ENCODE data around the gene GMDS. TPM values are rescaled to one million over a fixed set of nuclear protein-coding genes. Genes with fewer than 3 reads are reported as not detected.

The GMDS gene
- total RNA-seq, 1 experiment from 2014 or later, result 23.6 TPM

DNA sequence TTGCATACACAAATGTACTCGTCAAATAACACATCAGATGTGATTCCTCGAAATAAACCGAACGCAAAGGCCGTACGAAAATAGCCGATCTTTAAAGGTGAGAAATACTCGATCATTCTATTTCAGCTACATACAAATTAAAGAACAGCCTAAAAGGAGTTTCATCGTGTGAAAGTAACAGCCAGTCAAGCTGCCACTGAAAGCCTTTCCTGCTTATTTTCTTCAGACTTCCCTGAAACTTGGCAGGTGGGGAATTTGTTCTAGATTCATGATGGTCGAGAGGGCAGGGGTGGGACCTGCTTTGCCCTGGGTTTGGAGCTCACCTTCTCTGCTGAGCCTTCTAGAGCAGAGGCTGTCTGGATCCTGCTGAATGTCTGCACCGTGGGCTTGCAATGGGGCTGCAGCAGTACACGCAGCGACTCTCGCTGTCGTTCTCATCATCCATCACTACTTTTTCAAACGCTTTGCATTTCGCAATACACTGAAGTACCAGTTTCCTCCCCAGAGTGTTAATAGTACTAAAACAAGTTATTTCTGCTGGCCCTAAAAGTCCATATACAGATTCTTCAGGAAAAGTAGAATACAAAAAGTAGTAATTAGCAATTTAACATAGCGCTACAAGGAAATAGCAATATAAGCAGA, 619.5 kb downstream of the GMDS start:
- no peak for DNase-seq (ENCODE audit: low spot score)

DNA sequence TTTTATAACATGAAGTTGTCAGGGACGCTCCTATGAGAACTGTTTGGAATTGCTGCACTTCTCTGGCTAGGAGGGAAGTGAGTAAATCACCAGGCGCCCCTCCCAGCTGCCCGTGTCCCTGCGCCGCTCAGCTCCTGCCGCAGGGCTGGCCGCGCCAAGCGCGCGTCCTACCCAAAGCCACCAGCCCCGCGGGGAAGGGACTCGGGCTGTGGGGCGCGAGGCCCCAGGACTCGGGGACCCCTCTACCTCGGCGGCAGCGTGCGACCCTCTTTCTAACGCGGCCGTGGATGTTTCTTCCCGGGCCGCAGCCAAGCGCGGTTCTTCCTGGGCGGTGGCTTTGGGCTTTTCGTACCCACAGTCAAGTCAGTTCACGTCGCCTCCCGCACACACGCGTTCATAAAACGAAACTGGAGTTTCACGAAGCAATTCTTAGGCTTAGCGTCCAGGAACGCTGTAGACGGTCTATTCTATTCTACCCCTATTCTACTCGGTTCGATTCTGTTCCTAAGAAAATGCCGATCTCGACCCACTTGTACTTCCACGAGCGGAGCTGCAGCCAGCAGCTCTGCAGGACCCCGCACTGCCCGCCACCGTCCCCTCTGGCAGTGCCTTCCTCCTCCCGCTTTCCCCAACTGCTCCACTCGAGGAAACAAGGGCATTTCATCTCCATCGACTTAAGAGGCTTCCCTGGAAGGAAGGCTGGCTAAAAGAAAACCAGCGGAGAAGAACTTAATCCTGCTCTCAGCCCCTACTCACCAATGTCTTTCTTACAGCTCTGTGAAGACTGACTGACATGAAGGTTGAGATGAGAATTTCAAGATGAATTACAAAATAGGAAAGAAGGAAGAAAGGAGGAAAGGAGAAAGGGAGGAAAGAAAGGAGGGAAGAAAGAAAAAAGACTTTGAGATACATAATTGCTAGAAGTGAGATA, 620.3 kb downstream of the GMDS start:
- no peak for DNase-seq (ENCODE audit: low spot score)

DNA sequence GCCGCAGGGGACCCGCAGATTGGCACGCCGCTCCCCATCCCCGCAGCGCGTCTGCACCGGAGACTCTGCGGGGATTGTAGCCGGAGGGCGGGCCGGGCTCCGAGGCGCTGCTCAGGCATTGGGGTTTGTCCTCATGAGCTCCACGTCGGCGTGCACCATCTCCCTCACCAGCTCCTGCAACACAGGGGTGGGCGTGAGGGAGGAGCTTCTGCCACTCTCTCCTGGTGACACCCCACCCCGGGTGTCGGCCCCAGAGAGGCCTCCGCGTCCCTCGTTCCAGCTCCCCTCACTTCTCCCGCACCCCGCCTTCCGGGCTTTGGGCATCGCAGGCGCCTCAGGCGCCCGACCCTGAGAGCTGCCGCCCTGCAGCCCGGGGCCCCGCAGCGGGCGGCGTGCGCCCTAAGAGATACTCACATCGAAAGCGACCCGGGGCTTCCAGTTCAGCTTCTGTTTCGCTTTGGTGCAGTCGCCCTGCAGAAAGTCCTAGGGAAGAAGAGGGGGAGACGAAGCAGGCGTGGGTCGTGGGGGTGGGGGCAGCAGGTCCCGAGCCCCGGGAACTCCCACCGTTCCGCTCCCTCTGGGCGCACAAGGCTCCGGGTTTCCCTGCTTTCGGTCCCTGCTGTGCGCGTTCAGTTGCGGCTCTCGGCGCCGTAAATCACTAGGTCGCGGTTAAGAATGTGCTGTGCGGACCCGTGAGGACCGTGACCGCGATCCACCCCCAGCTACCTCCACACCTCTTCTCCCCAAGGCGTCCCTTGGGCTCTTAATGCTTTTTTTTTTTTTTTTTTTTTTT, 621.2 kb downstream of the GMDS start:
- no peak for DNase-seq (ENCODE audit: low spot score)

DNA sequence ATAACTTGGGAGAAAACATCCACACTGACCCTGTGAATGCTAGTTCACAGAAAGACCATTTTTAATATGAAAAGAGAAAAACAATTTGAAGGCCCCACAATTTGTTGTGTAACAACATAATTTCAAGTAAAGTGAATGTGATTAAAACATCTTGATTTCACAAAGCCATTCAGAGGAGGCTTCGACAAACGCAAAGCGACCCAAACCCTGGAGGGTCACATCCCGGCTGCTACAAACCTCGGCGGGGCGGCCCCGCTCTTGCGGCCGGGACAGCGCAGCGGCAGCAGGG, 621.7 kb downstream of the GMDS start:
- no peak for DNase-seq (ENCODE audit: low spot score)

DNA sequence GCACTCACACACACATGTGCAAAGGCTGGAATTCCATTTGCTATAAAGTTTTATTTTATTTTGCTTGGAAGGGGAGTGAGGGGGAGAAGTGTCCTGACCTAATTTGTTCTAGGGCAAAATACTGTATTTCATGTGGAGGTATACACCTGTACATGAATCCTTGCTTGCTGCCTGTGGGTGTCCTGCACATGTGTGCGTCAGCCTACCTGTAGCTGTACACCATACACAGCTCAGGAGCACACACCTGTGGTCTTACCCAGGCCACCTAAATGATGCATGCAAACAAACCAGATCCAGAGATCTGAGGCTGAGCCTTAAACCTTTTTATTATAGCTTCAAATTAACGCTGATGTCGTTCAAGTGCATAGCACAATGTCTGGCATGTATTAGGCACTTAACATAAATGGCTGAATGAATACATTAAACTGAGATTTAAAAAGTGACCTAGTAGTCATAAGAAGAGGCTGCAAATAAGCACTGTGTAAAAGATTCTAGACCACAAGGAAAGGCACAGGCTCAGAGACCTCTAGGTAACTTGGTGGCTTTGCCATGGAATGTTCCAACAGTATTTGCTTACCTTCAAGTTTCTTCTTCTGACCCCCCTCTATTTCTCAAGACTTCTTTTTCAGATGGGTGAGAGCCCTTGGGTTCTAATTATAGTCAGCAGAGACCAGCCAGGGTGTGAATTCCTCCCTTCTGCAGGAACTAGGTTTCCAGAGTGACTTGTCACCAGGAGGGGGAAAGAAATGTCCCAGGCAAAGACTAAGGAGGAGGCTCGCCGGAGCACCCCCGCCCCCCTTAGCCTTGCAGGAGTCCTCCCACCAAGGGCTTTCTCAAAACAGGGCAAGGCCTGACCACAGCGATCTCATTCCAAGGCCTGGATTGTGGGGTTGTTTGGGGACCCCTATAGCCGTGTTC, 622.3 kb downstream of the GMDS start:
- DNase-seq (ENCODE audit: low spot score), result no peak

DNA sequence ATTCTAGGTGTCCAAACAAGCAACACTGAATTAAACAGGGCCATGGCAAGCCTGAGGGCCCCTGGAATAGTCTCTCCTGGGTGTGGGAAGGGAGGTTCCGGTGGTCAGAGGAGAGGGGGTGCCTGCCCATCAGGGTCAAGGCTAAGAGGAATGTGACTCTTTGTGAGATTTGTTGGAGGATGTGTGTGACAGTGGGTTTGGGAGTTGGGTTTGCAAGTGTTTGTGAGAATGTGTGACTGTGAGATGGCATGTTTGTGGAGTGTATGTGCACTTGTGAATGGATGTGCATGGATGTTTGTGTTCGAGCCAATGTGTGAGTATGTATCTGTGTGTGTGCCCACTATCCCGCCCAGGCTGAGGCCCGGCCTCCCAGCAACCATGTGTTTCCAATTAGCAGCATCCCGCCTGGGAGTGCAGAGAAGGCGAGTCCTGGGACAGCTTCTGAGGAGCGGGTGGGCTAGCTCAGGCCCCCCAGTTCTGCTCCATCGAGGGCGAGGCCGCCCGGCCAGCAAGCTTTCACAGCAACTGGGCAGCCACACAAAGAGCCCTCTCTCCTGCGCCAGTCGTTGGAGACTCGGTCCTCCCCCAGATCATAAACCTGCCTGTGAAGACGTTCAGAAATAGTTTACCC, 623.1 kb downstream of the GMDS start:
- no peak for DNase-seq (ENCODE audit: low spot score)

DNA sequence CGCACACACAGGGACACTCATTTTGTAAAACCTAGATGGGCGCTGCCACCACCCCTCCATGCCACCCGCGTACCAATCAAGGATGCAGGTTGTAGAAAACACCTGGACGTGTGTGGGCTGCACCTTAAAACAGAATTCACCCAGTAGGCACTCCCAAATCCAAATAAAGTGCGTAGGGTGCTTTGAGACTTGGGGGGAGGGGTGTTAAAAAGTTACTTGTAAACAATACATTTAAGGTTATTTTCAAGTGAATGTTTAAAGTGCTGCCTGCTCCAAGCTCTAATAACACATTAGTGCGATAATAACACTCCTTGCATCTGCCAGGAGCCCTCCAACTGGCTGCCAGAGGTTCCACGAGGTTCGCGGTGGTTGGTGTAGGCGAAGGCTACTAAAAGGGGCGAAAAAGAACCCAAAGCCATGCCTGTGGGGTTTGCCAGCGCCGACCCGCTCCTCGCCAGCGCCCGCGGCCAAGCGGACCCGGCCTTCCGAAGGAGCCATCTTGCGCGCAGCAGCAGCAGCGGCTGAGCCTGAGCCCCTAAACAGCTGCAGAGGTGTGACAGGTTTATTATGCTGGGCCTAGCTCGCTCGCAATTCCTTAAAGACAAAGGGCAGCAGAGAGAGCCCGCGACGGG, 624.2 kb downstream of the GMDS start:
- no peak for DNase-seq (ENCODE audit: low spot score)

DNA sequence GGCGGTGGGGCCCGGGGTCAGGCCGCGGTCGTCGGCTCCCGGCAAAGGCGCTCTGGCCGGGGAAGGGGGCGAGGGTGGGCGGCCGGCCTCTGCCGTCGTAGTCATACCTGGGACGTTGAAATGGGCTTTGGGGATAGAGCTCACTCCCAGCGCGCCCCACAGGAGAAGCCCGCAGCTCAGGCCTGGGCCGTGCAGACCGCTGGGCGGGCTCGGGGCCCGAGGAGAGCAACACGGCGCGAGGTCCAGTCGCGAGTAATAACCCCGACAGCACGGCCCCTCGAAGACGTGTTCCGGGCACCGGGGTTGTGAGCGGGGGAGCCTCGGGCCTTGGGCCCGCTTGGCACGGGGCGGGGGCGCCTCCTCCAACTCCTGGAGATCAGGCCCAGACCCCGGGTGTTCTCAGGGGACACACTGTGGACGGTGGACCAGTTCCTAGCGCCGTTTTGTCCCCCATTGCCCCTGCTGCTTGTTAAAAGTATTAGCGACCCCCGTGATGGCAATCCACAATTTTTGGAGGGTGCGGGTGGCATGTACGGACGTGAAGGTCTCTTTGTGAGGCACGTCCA, 624.8 kb downstream of the GMDS start:
- no peak for DNase-seq (ENCODE audit: low spot score)

DNA sequence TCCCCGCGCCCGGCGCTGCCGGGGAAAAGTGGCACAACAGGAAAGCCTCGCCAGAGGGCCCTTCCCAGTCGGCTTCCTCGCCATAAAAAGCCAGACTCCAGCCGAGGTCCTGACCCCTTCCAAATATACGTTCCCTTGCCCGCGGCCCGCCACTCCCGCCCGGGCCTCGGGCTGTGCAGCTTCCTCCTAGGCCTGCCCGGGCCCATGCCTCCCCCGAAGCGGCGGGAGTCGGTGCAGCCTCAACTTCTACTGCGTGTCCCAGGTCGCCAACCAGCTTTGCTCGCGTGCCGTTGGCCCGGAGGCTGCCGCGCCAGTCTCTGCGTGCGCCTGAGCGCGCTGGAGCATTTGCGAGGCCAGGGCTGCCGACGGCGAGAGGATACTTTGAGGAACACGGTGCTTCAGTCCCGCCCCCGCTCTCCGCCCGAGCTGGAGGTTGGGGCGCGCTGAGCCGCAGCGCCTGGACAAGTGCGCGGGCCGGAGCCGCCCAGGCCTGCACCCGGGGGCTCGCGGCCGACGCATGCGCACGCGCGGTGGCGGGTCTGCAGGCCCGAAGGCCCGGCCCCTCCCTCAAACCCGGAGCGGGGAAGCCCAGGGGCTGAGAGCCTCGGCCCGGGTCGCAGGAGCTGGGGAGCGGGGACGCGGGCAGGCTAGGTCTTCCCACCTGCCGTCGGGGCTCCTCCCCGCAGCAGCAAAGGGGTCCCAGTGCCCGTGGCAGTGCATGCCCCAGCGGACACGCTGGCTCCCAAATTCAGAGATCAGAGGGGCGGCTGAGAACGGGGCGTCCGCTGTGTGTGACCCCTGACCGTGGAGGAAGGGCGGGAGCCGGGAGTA, 625.5 kb downstream of the GMDS start:
- DNase-seq (ENCODE audit: low spot score), result no peak

DNA sequence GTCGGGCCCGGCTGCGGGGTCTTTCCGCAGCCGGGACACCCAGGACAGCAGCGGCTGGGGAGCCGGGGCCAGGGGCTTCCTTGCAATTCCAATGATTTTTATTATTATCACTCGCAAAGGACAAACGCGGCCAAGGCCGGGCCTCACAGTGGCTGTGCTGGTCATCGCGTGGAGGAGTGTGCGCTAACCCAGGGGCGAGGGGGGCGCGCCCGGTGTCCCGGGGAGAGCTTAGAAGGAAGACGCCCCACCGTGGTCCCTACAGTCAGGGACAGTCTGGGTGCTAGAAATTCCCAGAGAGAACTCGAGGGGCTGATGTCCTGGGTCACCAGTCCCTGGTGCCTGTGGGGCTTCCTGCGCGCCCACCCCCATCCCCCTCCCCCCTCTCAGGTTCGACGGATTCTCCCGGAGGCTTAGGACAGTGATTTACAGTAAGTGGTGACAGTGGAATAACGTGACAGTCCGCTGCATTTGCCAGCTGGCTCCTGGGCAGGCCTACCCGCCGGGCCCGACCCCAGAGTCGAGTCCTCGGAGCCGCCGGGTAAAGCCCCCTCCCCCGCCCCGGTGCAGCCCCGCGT, 626.2 kb downstream of the GMDS start:
- no peak for DNase-seq (ENCODE audit: low spot score)

DNA sequence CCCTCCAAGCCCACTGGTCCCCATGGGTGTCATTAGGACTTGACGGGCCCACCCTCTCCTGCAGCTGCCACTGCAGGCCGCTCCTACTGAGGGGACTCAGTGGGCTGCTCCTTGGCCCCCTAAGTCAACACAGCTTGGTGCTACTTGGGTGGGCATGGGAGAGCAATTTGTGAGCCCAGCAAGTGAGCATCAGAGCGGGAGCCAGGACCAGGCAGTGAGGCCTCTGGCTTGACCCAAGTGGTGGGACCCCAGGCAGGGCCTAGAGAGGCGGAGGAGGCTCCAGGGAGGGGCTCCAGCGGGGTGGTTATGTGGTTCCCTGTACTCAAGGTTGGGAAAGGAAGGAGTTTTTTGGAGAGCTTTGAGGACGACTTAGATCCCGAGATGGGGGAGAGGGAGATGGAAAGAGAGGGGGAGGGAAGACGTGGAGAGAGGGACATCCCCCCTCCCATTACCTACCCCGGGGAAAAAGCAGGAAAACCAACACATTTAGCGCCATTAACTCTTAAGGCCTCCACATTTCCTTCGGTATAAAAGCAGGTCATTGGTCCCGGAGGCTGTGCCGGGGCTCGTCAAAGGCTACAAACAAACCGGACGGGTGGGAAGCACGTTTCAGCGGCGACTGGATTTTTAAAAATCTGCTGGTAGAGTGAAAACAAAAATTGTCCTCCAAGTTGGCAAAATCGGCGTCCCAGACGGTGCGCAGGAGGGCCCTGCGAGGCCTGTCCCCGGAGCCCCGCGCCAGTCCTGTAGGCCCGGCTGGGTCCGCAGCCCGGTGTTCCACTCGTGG, 626.9 kb downstream of the GMDS start:
- no peak for DNase-seq (ENCODE audit: low spot score)

DNA sequence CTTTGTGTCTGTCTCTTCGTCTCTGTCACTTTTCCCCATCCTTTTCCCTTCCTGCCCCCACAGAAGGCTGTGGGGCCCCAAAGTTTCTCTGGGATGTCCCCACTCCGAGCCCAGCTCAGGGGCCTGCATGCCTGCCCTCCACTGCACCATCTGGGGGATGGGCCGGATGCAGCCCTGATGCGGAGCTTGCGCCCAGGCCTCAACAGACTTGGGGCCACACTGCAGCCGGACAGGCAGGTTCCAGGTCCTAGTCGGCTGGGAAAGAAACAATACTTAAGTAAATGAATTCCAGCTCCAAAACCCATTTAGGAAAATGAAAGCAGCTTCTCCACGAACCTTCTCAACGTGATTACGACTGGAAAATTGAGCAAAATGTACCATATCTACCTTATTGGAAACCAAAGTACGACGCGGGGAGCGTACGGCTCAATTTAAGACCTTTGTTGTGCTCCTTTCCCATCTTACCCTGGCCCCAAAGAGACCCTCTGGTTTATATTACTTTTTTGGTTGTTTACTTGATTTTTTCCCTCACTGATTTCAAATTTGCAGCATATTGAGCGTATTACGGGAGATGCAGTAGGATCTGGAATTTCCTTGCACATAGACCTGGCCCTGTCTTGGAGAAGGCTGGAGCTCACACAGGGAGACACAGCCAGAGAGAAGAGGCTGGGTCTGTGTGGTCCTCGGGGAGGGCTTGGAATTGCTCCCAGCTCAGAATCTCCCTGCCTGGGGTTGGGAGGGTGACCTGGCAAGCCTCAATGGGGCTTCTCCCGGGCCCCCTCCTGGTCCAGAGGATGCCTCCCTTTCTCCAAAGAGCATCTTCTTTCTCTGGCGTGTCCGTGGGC, 627.7 kb downstream of the GMDS start:
- DNase-seq (ENCODE audit: low spot score), result no peak

DNA sequence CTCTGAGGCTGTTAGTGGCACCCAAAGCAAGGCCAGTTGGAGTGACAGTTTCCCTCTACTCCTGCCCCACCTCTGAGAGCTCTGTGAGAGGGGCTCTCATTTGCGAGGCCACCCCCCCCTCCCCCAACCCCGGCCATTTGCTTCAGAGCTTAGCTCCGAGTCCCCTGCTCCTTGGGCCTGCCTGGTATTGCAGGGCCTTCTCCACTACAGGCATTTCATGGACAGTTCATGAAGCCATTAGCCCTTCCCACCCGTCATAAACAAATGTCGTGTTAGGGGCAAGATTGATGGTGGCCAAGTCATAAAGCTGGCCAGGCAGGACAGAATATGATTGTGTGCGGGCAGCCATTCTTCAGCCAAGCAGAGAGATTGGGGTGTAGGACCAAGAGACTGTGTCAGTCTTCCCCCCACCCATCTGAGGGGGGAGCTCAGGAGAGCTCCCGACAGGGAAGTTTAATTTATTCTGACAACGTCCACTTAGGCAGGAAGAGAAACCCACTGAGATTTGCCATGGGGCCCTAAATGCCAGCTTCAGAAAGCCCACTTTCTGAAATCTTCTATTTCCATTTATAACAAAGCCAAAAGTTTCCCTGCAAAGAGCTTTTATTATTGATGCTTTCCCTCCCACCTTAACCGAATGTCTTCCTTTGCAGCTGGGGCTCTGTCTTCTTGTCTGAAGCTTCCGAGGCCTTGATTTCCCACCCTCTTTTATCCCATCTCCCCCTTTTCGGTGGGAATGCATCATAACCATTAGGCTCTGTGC, 628.5 kb downstream of the GMDS start:
- DNase-seq (ENCODE audit: low spot score), result no peak

DNA sequence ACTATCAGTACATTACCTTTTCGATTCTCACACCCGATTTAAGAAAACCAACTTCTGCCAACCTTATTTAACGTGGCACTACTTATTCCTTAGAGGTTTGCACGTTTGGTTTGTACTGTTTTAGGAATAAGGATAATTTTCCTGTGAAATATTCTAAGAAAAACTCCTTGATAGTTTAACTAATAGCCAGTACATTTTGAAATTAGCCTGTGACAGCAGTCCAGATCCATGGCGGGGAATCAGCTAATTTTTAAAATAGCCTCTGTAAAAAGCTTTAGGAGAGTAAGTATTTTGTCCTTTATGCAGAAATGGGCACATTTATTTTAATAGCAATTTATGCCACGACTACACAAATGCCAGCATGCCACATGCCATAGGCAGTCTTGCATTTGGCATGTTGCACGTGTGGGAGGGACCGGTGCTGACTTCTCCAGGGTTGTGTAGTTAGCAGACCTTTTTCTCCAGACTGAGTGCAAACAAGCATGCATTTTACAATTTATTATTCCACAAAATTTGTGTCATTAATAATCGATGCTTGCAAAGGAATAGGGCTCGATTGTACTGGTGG, 629.5 kb downstream of the GMDS start:
- DNase-seq (ENCODE audit: low spot score), result no peak

DNA sequence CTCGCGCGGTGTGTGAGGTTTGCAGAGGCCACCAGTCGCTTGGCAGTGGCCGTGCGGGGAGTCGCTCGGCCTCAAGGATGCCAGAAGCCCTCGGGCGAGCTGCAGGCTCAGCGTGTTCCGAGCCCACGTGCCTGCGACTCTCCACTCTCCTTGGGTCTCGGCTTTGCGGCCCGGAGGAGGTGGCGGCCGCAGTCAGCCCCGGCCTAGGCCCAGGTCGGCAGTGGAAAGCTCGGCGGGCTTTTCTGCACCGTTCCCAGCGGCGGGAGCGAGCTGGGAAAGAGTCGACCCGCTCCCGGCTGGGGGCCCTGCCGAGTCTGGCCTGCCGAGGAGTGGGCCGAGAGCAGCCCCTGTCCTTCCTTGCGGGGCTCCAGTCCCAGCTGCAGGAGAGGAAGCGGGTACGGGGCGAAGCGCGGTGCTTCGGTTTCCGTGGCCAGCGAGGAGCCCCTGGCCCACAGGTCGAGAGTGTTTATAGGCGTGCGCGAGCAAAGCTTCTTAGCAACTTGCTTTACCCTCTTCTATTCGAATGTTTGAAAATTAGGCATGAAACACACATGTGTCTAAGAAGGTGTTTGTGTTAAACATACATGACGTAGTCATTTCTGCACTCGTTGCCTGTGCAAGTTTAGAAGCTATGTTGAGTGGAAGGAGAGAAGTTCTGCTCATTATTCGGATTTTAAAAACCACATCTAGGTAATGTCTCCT, 630.1 kb downstream of the GMDS start:
- DNase-seq (ENCODE audit: low spot score), result no peak
